CD14-positive monocyte (primary cell): Measurements from ENCODE around the gene IL37. TPM values are rescaled to one million over a fixed set of nuclear protein-coding genes. Genes with fewer than 3 reads are reported as not detected.

Source experiments
- DNase-seq, 3 donors: peaks; one replicate each; pipeline ENCODE4 v3.0.0-alpha.2; 2011 to 2022
- H2AFZ ChIP-seq: 2 replicates; pipeline ENCODE4 v1.6.0; 2012; ENCODE audit warnings: mild to moderate bottlenecking, low read depth, low read length, inconsistent platforms; ENCODE audit not compliant: insufficient read depth, poor library complexity, severe bottlenecking
- H3K27ac ChIP-seq, 2 donors: 1 replicate in 1 of 2; 2 replicates in 1 of 2; pipeline ENCODE4 v1.5.1; 2012 to 2013; ENCODE audit warnings: low read length in 2 of 2, control low read depth in 1 of 2, inconsistent platforms in 1 of 2, low read depth in 1 of 2, mild to moderate bottlenecking in 1 of 2
- H3K27me3 ChIP-seq, 2 donors: one replicate each; pipeline versions ENCODE4 v1.6.0 to v1.6.1; 2011 to 2013; ENCODE audit warnings: low read length in 2 of 2; ENCODE audit not compliant: control insufficient read depth in 2 of 2, insufficient read depth in 2 of 2
- H3K36me3 ChIP-seq, 2 donors: replicated peaks in 1 of 2; 1 replicate in 1 of 2; 2 replicates in 1 of 2; pipeline versions ENCODE4 v1.5.1 to v1.6.1; 2012 to 2013; ENCODE audit warnings: low read length in 2 of 2, control low read depth in 1 of 2, inconsistent platforms in 1 of 2, mild to moderate bottlenecking in 1 of 2; ENCODE audit not compliant: insufficient read depth in 2 of 2, control insufficient read depth in 1 of 2
- H3K4me1 ChIP-seq, 2 donors: 1 replicate in 1 of 2; 2 replicates in 1 of 2; pipeline versions ENCODE4 v1.5.1 to v1.6.1; 2012 to 2013; ENCODE audit warnings: low read length in 2 of 2, control low read depth in 1 of 2, inconsistent platforms in 1 of 2, mild to moderate bottlenecking in 1 of 2, moderate library complexity in 1 of 2; ENCODE audit not compliant: insufficient read depth in 2 of 2, control insufficient read depth in 1 of 2
- H3K4me2 ChIP-seq: replicated peaks from 2 replicates; pipeline ENCODE3; 2012; ENCODE audit warnings: low read length, moderate library complexity, mild to moderate bottlenecking; ENCODE audit not compliant: poor library complexity, severe bottlenecking; ENCODE audit errors: extremely low read depth
- H3K4me3 ChIP-seq, 3 experiments: fragments of 200-600 bp in 1 of 3; sonication (generic) in 1 of 3; replicated peaks in 1 of 3; 1 replicate in 2 of 3; 2 replicates in 1 of 3; pipeline ENCODE4 v1.5.1; 2011 to 2013; ENCODE audit warnings: low read length in 3 of 3, mild to moderate bottlenecking in 3 of 3, control low read depth in 2 of 3, low read depth in 2 of 3, inconsistent platforms in 1 of 3, moderate library complexity in 1 of 3
- H3K79me2 ChIP-seq: 2 replicates; pipeline ENCODE4 v1.6.0; 2012; ENCODE audit warnings: mild to moderate bottlenecking, control low read depth, inconsistent platforms, low read length, moderate library complexity; ENCODE audit not compliant: insufficient read depth
- H3K9ac ChIP-seq: 2 replicates; pipeline ENCODE4 v1.6.0; 2017; ENCODE audit warnings: low read length, mild to moderate bottlenecking; ENCODE audit not compliant: insufficient read depth, poor library complexity, severe bottlenecking
- H3K9me3 ChIP-seq, 2 donors: replicated peaks in 1 of 2; 1 replicate in 1 of 2; 2 replicates in 1 of 2; pipeline versions ENCODE4 v1.5.1 to v1.6.1; 2012 to 2013; ENCODE audit warnings: low read length in 2 of 2, control low read depth in 1 of 2; ENCODE audit not compliant: control insufficient read depth in 1 of 2, insufficient read depth in 1 of 2
- H4K20me1 ChIP-seq: 2 replicates; pipeline ENCODE4 v1.6.0; 2012; ENCODE audit warnings: mild to moderate bottlenecking, low read length, control low read depth, moderate library complexity; ENCODE audit not compliant: insufficient read depth
- H3K27ac Mint-ChIP-seq, 7 donors: one replicate each; pipeline ENCODE4 v1.8.0; 2020; ENCODE audit warnings: mild to moderate bottlenecking in 7 of 7, mixed read lengths in 7 of 7, moderate library complexity in 6 of 7, inconsistent platforms in 2 of 7
- H3K27me3 Mint-ChIP-seq, 3 donors: one replicate each; pipeline ENCODE4 v1.8.0; 2021 to 2022; ENCODE audit warnings: low read depth in 3 of 3, mild to moderate bottlenecking in 3 of 3, mixed read lengths in 3 of 3, moderate library complexity in 3 of 3, inconsistent platforms in 1 of 3
- H3K36me3 Mint-ChIP-seq, 2 donors: one replicate each; pipeline ENCODE4 v1.8.0; 2020; ENCODE audit warnings: mixed read lengths in 2 of 2, inconsistent platforms in 1 of 2, mild to moderate bottlenecking in 1 of 2
- H3K4me1 Mint-ChIP-seq: one replicate; pipeline ENCODE4 v1.8.0; 2020; ENCODE audit warnings: mild to moderate bottlenecking, mixed read lengths
- H3K4me3 Mint-ChIP-seq, 2 donors: one replicate each; pipeline ENCODE4 v1.8.0; 2020; ENCODE audit warnings: mild to moderate bottlenecking in 2 of 2, mixed read lengths in 2 of 2, moderate library complexity in 1 of 2
- H3K9me3 Mint-ChIP-seq, 7 donors: one replicate each; pipeline ENCODE4 v1.8.0; 2020 to 2022; ENCODE audit warnings: mixed read lengths in 7 of 7, mild to moderate bottlenecking in 6 of 7, moderate library complexity in 6 of 7, inconsistent platforms in 2 of 7
- CTCF ChIP-seq: fragments of 200-600 bp; IDR thresholded peaks from one replicate; pipeline ENCODE4 v1.8.0; 2022; ENCODE audit warnings: antibody characterized with exemption, mild to moderate bottlenecking
- WGBS: methylation state at CpG from one replicate; pipeline ENCODE4 v1.1.5; 2013; ENCODE audit warnings: missing lambda C conversion rate; ENCODE audit not compliant: insufficient coverage; 5-methylcytosine and 5-hydroxymethylcytosine counted together
- intact Hi-C, 2 donors: fragments of 100-400 bp; cut with micrococcal nuclease; formaldehyde crosslinking; loops; one replicate each; pipeline versions ENCODE4 v1.15.0 to v1.15.1; 2023
- polyA plus RNA-seq, 3 donors: library from polyadenylated mRNA; depleted of rRNA in 1 of 3; unstranded in 2 of 3; stranded (reverse) in 1 of 3; fragments of 300-500 nt in 2 of 3; fragments of >200 nt in 1 of 3; fragmentation: Illumina TruSeq in 2 of 3; gene quantifications; 1 replicate in 2 of 3; 2 replicates in 1 of 3; pipeline ENCODE4 v1.2.3, GENCODE V29; 2012 to 2021

The IL37 gene
- polyA plus RNA-seq, 3 donors, result not detected

- no peak overlapping the region for H3K4me2 ChIP-seq
- Mint-ChIP-seq H3K36me3 (peaks cover 0 to 5% of the 10 kb centered on the region in 2 donors), H3K27me3 (peaks cover 0 to 5% (median 2%) of the 10 kb centered on the region in 3 donors), H3K4me1 (peaks cover 30% of the 10 kb centered on the region), H3K9me3 (peaks cover 0 to 2% (median 0%) of the 10 kb centered on the region in 7 donors), H3K27ac (peak overlapping the region in 1 of 7 donors; percentile 51), H3K4me3 (no peak overlapping the region)
- no peaks in the 10 kb centered on the region for H3K9me3 ChIP-seq
- H3K27me3 ChIP-seq, result no peaks in the 10 kb centered on the region
- intact Hi-C loops, result no loop called here
- H2AFZ ChIP-seq, result no peak overlapping the region
- no peaks in the 10 kb centered on the region for H3K79me2 ChIP-seq
- TF ChIP-seq CTCF, result no peak
- H4K20me1 ChIP-seq, result no peaks in the 10 kb centered on the region
- no peaks in the 10 kb centered on the region for H3K36me3 ChIP-seq
- peaks cover 22 to 28% of the 10 kb centered on the region in 2 donors for H3K4me1 ChIP-seq
- H3K9ac ChIP-seq, result no peak overlapping the region
- no peak overlapping the region for H3K27ac ChIP-seq
- 100% methylated on average over 1 of the region's 3 CpGs for WGBS
- H3K4me3 ChIP-seq, result no peak overlapping the region
- peak in 1 of 3 donors; percentile 47 for DNase-seq
Observed at GRCh38 chr2:112876257-112876970, 34.6 kb upstream of the IL37 start.

DNA sequence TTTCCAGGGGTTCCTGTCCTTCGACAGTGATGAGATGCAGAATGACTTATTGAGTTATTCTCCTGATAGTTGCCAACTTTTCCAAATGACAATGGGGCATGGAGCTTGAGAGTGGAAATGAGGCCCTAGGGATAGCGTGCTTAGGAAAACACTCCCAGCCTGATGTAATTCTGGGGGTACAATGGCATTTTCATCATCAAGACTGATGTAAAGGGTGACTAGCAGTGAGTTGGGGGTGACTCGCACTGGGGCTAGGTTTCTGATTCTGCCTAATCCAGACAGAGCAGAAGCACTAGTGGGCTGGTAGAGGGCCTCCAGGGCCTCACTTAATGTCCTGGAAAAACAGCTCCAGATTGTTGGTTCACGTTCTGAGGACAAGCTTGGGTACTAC is 34.0 kb upstream of the IL37 start:
- Histone ChIP-seq H3K9ac (no peak overlapping the region), H3K27me3 (no peaks in the 10 kb centered on the region), H3K79me2 (no peaks in the 10 kb centered on the region), H3K4me2 (no peak overlapping the region), H3K36me3 (no peaks in the 10 kb centered on the region), H2AFZ (no peak overlapping the region), H3K27ac (no peak overlapping the region), H3K4me1 (peaks cover 26 to 28% of the 10 kb centered on the region in 2 donors), H3K9me3 (no peaks in the 10 kb centered on the region), H4K20me1 (no peaks in the 10 kb centered on the region), H3K4me3 (no peak overlapping the region)
- Mint-ChIP-seq H3K4me3 (no peak overlapping the region), H3K27me3 (peaks cover 0 to 5% (median 2%) of the 10 kb centered on the region in 3 donors), H3K36me3 (peaks cover 0 to 5% of the 10 kb centered on the region in 2 donors), H3K27ac (peak overlapping the region in 1 of 7 donors; percentile 51), H3K9me3 (peaks cover 0 to 2% (median 0%) of the 10 kb centered on the region in 7 donors), H3K4me1 (peaks cover 30% of the 10 kb centered on the region)
- 91% methylated on average over 3 of the region's 4 CpGs for WGBS
- no peak for TF ChIP-seq CTCF
- intact Hi-C loops, result no loop called here
- DNase-seq, result peak in 2 of 3 donors; percentile 19 to 61
